Liver (tissue), 3 donors: ENCODE measurements around the gene IRGC.

Experiments used
- ATF3 ChIP-seq: IDR thresholded peaks from 2 replicates; pipeline ENCODE4 v1.6.1; 2016; ENCODE audit warnings: antibody characterized with exemption
- CTCF ChIP-seq: fragments of 150-350 bp; IDR thresholded peaks from 2 replicates; pipeline ENCODE4 v1.5.1; 2017; ENCODE audit warnings: improper control_type of control experiment, low read depth, low read length; ENCODE audit not compliant: missing input control
- GABPA ChIP-seq, 2 donors: IDR thresholded peaks in 1 of 2; conservative IDR thresholded peaks in 1 of 2; 2 replicates each; pipeline ENCODE4 v1.6.1; 2016; ENCODE audit warnings: antibody characterized with exemption in 2 of 2, mild to moderate bottlenecking in 1 of 2, moderate library complexity in 1 of 2
- RAD21 ChIP-seq, 2 donors: IDR thresholded peaks; 2 replicates each; pipeline ENCODE4 v1.6.1; 2016; ENCODE audit warnings: antibody characterized with exemption in 2 of 2, mild to moderate bottlenecking in 2 of 2
- TAF1 ChIP-seq: conservative IDR thresholded peaks from 2 replicates; pipeline ENCODE4 v1.6.1; 2016; ENCODE audit warnings: antibody characterized with exemption, mild to moderate bottlenecking
- YY1 ChIP-seq: IDR thresholded peaks from 2 replicates; pipeline ENCODE4 v1.6.1; 2016; ENCODE audit warnings: antibody characterized with exemption, mild to moderate bottlenecking
- TF ChIP-seq, protein P1 (sequence below): IDR thresholded peaks from 2 replicates; pipeline ENCODE4 v1.6.1; 2016; ENCODE audit warnings: antibody characterized with exemption, mild to moderate bottlenecking
- TF ChIP-seq, protein P2 (sequence below): IDR thresholded peaks from 2 replicates; pipeline ENCODE4 v1.6.1; 2016; ENCODE audit warnings: antibody characterized with exemption
- donor health status: healthy.
- donor health status: healthy.

GRCh38 chr19:43743059-43743458 lies 27.2 kb downstream of the IRGC start:
- no peak for TF ChIP-seq YY1
- no peak for TF ChIP-seq GABPA (IDR thresholded peaks at IDR 0.05 in 1 of 2, conservative IDR thresholded peaks at IDR 0.05 in 1 of 2)
- TF ChIP-seq, protein P1, sequence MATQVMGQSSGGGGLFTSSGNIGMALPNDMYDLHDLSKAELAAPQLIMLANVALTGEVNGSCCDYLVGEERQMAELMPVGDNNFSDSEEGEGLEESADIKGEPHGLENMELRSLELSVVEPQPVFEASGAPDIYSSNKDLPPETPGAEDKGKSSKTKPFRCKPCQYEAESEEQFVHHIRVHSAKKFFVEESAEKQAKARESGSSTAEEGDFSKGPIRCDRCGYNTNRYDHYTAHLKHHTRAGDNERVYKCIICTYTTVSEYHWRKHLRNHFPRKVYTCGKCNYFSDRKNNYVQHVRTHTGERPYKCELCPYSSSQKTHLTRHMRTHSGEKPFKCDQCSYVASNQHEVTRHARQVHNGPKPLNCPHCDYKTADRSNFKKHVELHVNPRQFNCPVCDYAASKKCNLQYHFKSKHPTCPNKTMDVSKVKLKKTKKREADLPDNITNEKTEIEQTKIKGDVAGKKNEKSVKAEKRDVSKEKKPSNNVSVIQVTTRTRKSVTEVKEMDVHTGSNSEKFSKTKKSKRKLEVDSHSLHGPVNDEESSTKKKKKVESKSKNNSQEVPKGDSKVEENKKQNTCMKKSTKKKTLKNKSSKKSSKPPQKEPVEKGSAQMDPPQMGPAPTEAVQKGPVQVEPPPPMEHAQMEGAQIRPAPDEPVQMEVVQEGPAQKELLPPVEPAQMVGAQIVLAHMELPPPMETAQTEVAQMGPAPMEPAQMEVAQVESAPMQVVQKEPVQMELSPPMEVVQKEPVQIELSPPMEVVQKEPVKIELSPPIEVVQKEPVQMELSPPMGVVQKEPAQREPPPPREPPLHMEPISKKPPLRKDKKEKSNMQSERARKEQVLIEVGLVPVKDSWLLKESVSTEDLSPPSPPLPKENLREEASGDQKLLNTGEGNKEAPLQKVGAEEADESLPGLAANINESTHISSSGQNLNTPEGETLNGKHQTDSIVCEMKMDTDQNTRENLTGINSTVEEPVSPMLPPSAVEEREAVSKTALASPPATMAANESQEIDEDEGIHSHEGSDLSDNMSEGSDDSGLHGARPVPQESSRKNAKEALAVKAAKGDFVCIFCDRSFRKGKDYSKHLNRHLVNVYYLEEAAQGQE: no peak
- TF ChIP-seq CTCF: no peak
- no peak for TF ChIP-seq ATF3
- no peak for TF ChIP-seq TAF1
- TF ChIP-seq, protein P2, sequence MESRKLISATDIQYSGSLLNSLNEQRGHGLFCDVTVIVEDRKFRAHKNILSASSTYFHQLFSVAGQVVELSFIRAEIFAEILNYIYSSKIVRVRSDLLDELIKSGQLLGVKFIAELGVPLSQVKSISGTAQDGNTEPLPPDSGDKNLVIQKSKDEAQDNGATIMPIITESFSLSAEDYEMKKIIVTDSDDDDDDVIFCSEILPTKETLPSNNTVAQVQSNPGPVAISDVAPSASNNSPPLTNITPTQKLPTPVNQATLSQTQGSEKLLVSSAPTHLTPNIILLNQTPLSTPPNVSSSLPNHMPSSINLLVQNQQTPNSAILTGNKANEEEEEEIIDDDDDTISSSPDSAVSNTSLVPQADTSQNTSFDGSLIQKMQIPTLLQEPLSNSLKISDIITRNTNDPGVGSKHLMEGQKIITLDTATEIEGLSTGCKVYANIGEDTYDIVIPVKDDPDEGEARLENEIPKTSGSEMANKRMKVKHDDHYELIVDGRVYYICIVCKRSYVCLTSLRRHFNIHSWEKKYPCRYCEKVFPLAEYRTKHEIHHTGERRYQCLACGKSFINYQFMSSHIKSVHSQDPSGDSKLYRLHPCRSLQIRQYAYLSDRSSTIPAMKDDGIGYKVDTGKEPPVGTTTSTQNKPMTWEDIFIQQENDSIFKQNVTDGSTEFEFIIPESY: no peak
- TF ChIP-seq RAD21 (IDR thresholded peaks at IDR 0.05): no peak
